ENCODE results near the gene UBE2QL1.

UBE2QL1 gene

GRCh38 chr5:6439588-6440550 is 8.8 kb upstream of the UBE2QL1 start:
- TF ChIP-seq GATA3 (IDR thresholded peaks at IDR 0.05; ENCODE audit: low read depth, low read length) (no peak), GATA2 (IDR thresholded peaks at IDR 0.05; ENCODE audit: low read depth, low read length) (no peak)

DNA sequence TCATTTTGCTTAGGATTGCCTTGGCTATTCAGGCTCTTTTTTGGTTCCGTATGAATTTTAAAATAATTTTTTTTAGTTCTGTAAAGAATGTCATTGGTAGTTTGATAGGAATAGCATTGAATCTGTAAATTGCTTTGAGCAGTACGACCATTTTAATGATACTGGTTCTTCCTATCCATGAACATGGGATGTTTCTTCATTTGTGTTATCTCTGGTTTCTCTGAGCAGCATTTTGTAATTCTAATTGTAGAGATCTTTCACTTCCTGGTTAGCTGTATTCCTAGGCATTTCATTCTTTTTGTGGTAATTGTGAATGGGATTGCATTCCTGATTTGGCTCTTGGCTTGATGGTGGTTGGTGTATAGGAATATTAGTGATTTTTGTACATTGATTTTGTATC is 6.3 kb upstream of the UBE2QL1 start:
- TF ChIP-seq GATA2 (IDR thresholded peaks at IDR 0.05; ENCODE audit: low read depth, low read length) (no peak), GATA3 (IDR thresholded peaks at IDR 0.05; ENCODE audit: low read depth, low read length) (no peak)

GRCh38 chr5:6443326-6443725 is 5.3 kb upstream of the UBE2QL1 start:
- TF ChIP-seq GATA2 (IDR thresholded peaks at IDR 0.05; ENCODE audit: low read depth, low read length) (no peak), GATA3 (IDR thresholded peaks at IDR 0.05; ENCODE audit: low read depth, low read length) (no peak)

GRCh38 chr5:6446042-6446441 is 2.6 kb upstream of the UBE2QL1 start:
- TF ChIP-seq GATA3 (IDR thresholded peaks at IDR 0.05; ENCODE audit: low read depth, low read length): no peak
- TF ChIP-seq GATA2 (IDR thresholded peaks at IDR 0.05; ENCODE audit: low read depth, low read length): no peak

DNA sequence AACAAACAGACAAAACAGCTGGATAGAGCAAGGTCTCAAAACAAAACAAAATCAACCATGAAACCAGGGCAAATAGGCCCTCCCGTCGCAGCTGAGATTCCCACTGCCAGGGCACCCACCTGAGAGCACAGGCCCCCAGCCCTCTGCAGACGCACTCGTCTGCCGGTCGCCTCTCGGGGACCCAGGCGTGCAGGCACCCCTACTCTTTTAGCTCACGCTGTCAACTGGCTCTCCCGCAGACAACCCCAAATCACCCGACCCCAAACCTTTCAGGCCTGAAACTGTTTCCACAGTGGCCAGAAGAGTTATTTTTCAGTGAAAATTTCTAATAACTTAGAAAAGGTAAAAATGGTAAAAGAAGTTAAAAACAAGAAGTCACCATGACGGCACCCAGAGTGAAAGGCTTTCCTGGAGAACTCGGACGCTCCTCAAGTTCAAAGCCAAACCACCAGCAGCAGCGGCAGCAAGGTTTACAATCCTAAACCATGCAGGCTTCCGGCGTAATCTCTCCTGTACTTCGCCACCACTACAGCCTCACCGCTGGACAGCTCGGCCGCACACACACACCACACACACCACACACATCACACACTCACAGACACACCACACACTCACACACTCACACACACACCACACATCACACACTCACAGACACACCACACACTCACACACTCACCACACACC is 1.9 kb upstream of the UBE2QL1 start:
- no peak for TF ChIP-seq GATA3 (IDR thresholded peaks at IDR 0.05; ENCODE audit: low read depth, low read length)
- TF ChIP-seq GATA2 (IDR thresholded peaks at IDR 0.05; ENCODE audit: low read depth, low read length): no peak

DNA sequence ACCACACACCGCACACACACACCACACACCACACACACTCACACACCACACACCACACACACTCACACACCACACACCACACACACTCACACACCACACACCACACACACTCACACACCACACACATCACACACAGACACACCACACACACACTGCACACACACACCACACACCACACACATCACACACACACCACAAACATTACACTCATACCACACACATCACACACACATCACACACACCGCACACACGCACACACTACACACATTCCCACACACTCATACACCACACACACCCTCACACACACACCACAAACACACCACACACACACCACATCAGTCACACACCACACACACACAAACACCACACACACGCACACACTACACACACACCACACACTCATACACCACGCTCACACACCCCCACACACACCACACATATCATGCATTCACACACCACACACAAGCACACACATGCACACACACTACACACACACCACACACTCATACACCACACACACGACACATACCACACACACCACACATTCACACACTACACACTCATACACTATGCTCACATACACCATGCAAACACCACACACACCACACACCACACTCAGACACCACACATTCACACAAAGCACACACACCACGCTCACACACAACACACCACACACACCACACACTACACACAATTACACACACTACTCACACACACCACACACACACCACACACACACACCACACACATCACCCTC is 1.1 kb upstream of the UBE2QL1 start:
- TF ChIP-seq GATA2 (IDR thresholded peaks at IDR 0.05; ENCODE audit: low read depth, low read length) (no peak), GATA3 (IDR thresholded peaks at IDR 0.05; ENCODE audit: low read depth, low read length) (no peak)

DNA sequence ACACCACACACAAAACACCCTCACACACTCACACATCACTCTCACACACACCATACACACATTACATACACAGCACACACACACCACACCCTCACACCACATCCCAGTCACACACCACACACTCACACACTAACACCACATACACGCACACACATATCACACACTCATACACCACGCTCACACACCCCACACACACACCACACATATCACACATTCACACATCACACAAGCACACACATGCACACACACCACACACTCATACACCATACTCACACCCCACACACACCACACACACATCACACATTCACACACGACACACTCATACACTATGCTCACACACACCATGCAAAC is 543 bp upstream of the UBE2QL1 start:
- TF ChIP-seq GATA3 (IDR thresholded peaks at IDR 0.05; ENCODE audit: low read depth, low read length): no peak
- no peak for TF ChIP-seq GATA2 (IDR thresholded peaks at IDR 0.05; ENCODE audit: low read depth, low read length)

- TF ChIP-seq GATA3 (IDR thresholded peaks at IDR 0.05; ENCODE audit: low read depth, low read length): no peak
- no peak for TF ChIP-seq GATA2 (IDR thresholded peaks at IDR 0.05; ENCODE audit: low read depth, low read length)
Observed at GRCh38 chr5:6449465-6450158, 953 bp downstream of the UBE2QL1 start.

GRCh38 chr5:6450319-6450833 is 1.7 kb downstream of the UBE2QL1 start:
- TF ChIP-seq GATA2 (IDR thresholded peaks at IDR 0.05; ENCODE audit: low read depth, low read length) (no peak), GATA3 (IDR thresholded peaks at IDR 0.05; ENCODE audit: low read depth, low read length) (no peak)

DNA sequence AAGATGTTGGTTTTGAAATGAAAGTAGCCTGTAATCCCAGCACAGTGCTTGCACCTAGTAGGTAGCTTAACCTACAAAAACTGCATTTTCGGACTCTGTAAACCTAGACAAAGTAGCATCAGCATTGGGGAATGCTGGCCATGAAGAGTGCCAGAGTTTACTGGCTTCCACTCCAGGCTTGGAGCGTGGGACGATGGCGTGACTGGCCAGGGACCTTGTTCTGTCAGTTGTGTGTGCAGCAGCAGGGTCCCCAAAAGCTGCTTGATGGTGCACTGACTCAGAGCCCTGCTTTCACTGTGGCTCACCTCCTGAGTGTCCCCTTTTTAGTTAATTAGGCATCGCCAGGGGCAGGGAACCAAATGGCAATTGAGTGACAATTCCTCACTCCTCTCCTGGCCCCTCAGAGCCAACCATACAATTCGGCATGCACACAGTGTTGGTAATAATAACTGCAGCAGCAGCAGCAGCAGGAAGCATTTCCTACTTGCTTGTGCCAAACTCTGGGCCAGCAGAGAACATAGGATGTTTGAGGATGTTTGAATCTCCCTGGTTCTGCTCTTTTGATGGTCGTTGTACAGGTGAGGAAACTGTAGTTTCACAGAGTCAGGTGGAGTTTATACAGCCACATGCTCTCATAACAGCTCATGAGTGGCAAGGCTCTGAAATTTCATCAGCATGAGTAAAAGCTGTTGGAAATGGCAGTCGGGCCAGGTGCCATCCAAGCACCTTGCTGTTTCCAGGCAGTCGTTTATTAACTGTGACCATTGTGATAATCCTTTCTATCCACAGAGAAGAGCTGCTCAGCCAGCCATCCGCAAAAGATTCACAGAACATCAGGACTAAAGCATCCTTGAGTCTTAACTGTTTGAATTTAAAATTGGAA is 4.2 kb downstream of the UBE2QL1 start:
- TF ChIP-seq GATA3 (IDR thresholded peaks at IDR 0.05; ENCODE audit: low read depth, low read length) (no peak), GATA2 (IDR thresholded peaks at IDR 0.05; ENCODE audit: low read depth, low read length) (no peak)

GRCh38 chr5:6453937-6454560 is 5.4 kb downstream of the UBE2QL1 start:
- no peak for TF ChIP-seq GATA3 (IDR thresholded peaks at IDR 0.05; ENCODE audit: low read depth, low read length)
- no peak for TF ChIP-seq GATA2 (IDR thresholded peaks at IDR 0.05; ENCODE audit: low read depth, low read length)

GRCh38 chr5:6454628-6455053 is 6.0 kb downstream of the UBE2QL1 start:
- no peak for TF ChIP-seq GATA2 (IDR thresholded peaks at IDR 0.05; ENCODE audit: low read depth, low read length)
- TF ChIP-seq GATA3 (IDR thresholded peaks at IDR 0.05; ENCODE audit: low read depth, low read length): no peak

Measured in SH-SY5Y (cell line).